Measurements from ENCODE around the gene DCT. TPM values are rescaled to one million over a fixed set of nuclear protein-coding genes. Genes with fewer than 3 reads are reported as not detected.

DCT gene
- total and polyA plus RNA-seq, 4 donors: 0.02 to 1.1 (median 0.18) TPM

- Histone ChIP-seq H3K27me3 (ENCODE audit: control insufficient read depth in 3 of 3, insufficient read depth in 3 of 3, low read length in 2 of 3) (no peaks in the 10 kb centered on the region), H3K9ac (ENCODE audit: insufficient read depth in 1 of 2, low read length in 2 of 2) (no peak overlapping the region), H3K36me3 (ENCODE audit: control insufficient read depth in 4 of 4, insufficient read depth in 4 of 4, low read length in 4 of 4) (no peaks in the 10 kb centered on the region), H3K4me1 (ENCODE audit: control insufficient read depth in 5 of 5, insufficient read depth in 5 of 5, low read length in 5 of 5) (no peaks in the 10 kb centered on the region), H3K27ac (ENCODE audit: low read depth in 1 of 2, low read length in 1 of 2) (no peak overlapping the region), H3K9me3 (ENCODE audit: control insufficient read depth in 4 of 4, insufficient read depth in 3 of 4, low read length in 3 of 4) (no peaks in the 10 kb centered on the region), H3K4me3 (no peak overlapping the region)
- no peak for TF ChIP-seq CTCF (IDR thresholded peaks at IDR 0.05; ENCODE audit: control extremely low read depth, extremely low read depth)
- ATAC-seq (ENCODE audit: insufficient read depth, low FRiP score) (no peak), DNase-seq (no peak)
- WGBS, 2 donors: 68 to 90% methylated on average over 5 of the region's 5 CpGs
Measured at GRCh38 chr13:94427313-94427953, 52.0 kb downstream of the DCT start.

- Histone ChIP-seq H3K9ac (ENCODE audit: insufficient read depth in 1 of 2, low read length in 2 of 2) (no peak overlapping the region), H3K27ac (ENCODE audit: low read depth in 1 of 2, low read length in 1 of 2) (no peak overlapping the region), H3K27me3 (ENCODE audit: control insufficient read depth in 3 of 3, insufficient read depth in 3 of 3, low read length in 2 of 3) (no peaks in the 10 kb centered on the region), H3K4me3 (no peak overlapping the region), H3K9me3 (ENCODE audit: control insufficient read depth in 4 of 4, insufficient read depth in 3 of 4, low read length in 3 of 4) (peaks cover 0 to 4% (median 3%) of the 10 kb centered on the region in 4 donors), H3K4me1 (ENCODE audit: control insufficient read depth in 5 of 5, insufficient read depth in 5 of 5, low read length in 5 of 5) (peaks cover 0 to 12% (median 0%) of the 10 kb centered on the region in 5 donors), H3K36me3 (ENCODE audit: control insufficient read depth in 4 of 4, insufficient read depth in 4 of 4, low read length in 4 of 4) (no peaks in the 10 kb centered on the region)
- DNase-seq: no peak
- no peak for ATAC-seq (ENCODE audit: insufficient read depth, low FRiP score)
- WGBS, 2 donors: 0 to 31% methylated on average over 1 of the region's 1 CpG
- TF ChIP-seq CTCF (IDR thresholded peaks at IDR 0.05; ENCODE audit: control extremely low read depth, extremely low read depth): no peak
Measured at GRCh38 chr13:94419925-94420305, 59.6 kb downstream of the DCT start.

DNA sequence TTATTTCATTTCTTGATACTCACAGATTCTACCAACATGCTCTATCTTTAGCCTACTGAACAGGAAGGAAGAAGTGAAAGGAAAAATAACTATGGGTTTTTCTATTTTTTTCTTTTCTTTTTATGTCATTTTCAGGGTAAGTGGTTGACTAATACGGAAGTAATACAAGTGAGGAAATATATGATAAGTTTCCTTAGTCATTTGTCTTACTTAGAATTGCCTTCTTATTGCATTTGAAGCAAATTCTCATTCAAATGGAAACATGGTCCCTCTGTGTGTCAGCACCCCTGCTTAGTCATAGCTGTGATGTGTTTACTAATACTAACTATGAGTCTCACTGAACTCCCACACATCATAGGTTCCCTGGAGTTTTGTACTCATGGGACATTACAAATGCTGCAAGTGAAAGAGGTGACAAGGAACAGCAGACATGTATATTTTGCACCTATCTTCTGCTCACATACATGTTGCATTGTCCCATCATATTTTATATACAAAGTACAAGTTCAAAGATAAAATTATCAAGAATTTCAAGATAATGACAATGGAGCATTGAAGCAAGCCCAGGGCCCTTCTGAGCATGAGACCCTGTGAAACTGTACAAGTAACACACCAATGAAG is 60.1 kb downstream of the DCT start:
- TF ChIP-seq CTCF (IDR thresholded peaks at IDR 0.05; ENCODE audit: control extremely low read depth, extremely low read depth): no peak
- ATAC-seq (ENCODE audit: insufficient read depth, low FRiP score) (no peak), DNase-seq (no peak)
- Histone ChIP-seq H3K27me3 (ENCODE audit: control insufficient read depth in 3 of 3, insufficient read depth in 3 of 3, low read length in 2 of 3) (no peaks in the 10 kb centered on the region), H3K36me3 (ENCODE audit: control insufficient read depth in 4 of 4, insufficient read depth in 4 of 4, low read length in 4 of 4) (no peaks in the 10 kb centered on the region), H3K9ac (ENCODE audit: insufficient read depth in 1 of 2, low read length in 2 of 2) (no peak overlapping the region), H3K27ac (ENCODE audit: low read depth in 1 of 2, low read length in 1 of 2) (no peak overlapping the region), H3K4me3 (no peak overlapping the region), H3K4me1 (ENCODE audit: control insufficient read depth in 5 of 5, insufficient read depth in 5 of 5, low read length in 5 of 5) (peaks cover 0 to 17% (median under 1%) of the 10 kb centered on the region in 5 donors), H3K9me3 (ENCODE audit: control insufficient read depth in 4 of 4, insufficient read depth in 3 of 4, low read length in 3 of 4) (peaks cover 0 to 4% (median 3%) of the 10 kb centered on the region in 4 donors)
- WGBS, 2 donors: 22 to 34% methylated on average over 1 of the region's 1 CpG

All from lung (tissue), 12 donors.